ENCODE data around the gene TRMT11. TPM values are rescaled to one million over a fixed set of nuclear protein-coding genes. Genes with fewer than 3 reads are reported as not detected.

Gene TRMT11
- total and polyA plus RNA-seq, 3 experiments from 2014 or later: 14.8 to 37.9 (median 35.8) TPM

- no peak overlapping the region for H3K4me3 Mint-ChIP-seq
- H3K27ac Mint-ChIP-seq: peak overlapping the region in 1 of 8 donors; percentile 26
- ChIA-PET POLR2A (interaction anchor here (1.4 to 1.7 kb wide), 2 partner anchors 12 to 184 kb away, joined by 3 to 8 read pairs; partner anchors contain the start of genes NCOA7 and TRMT11), CTCF (interaction anchor here (0.8 to 3.8 kb wide), 11 partner anchors 10 to 1292 kb away, joined by 3 to 26 read pairs (median 5); partner anchors contain the start of genes HINT3, NCOA7, RNF146 and TRMT11)
- H3K9me3 ChIP-seq (ENCODE audit: low read length): no peaks in the 10 kb centered on the region
- H3K36me3 ChIP-seq (ENCODE audit: insufficient read depth, low read length): peaks cover 10% of the 10 kb centered on the region
- no peaks in the 10 kb centered on the region for H3K27me3 ChIP-seq (ENCODE audit: insufficient read depth, low read length, poor library complexity, severe bottlenecking)
- no peaks in the 10 kb centered on the region for H3K9me3 Mint-ChIP-seq
- H3K36me3 Mint-ChIP-seq: peaks cover 3 to 50% (median 9%) of the 10 kb centered on the region in 3 donors
- H3K4me1 ChIP-seq (ENCODE audit: insufficient read depth, low read length): no peaks in the 10 kb centered on the region
- DNase-seq: peak in 2 of 5 donors; percentile 28 to 40
- peaks cover 9 to 15% (median 12%) of the 10 kb centered on the region in 3 donors for H3K4me1 Mint-ChIP-seq
- no peak overlapping the region for H3K27ac ChIP-seq (ENCODE audit: low read depth, low read length)
- H3K27me3 Mint-ChIP-seq: no peaks in the 10 kb centered on the region
- H3K4me3 ChIP-seq (ENCODE audit: low read length): no peak overlapping the region
Measured at GRCh38 chr6:125974214-125974866, 12.0 kb upstream of the TRMT11 start.

- ChIA-PET CTCF (interaction anchor here (2.1 kb wide), 1 partner anchor 17 kb away, joined by 8 read pairs; no protein-coding TSS in a partner anchor), POLR2A (no interaction called here)
- Mint-ChIP-seq H3K27me3 (no peaks in the 10 kb centered on the region), H3K27ac (no peak overlapping the region), H3K4me3 (no peak overlapping the region), H3K4me1 (peaks cover 3 to 5% (median 4%) of the 10 kb centered on the region in 3 donors), H3K9me3 (no peaks in the 10 kb centered on the region), H3K36me3 (peaks cover 0 to 29% (median 4%) of the 10 kb centered on the region in 3 donors)
- no peak for DNase-seq
- Histone ChIP-seq H3K9me3 (ENCODE audit: low read length) (no peaks in the 10 kb centered on the region), H3K36me3 (ENCODE audit: insufficient read depth, low read length) (peaks cover 4% of the 10 kb centered on the region), H3K27me3 (ENCODE audit: insufficient read depth, low read length, poor library complexity, severe bottlenecking) (no peaks in the 10 kb centered on the region), H3K27ac (ENCODE audit: low read depth, low read length) (no peak overlapping the region), H3K4me1 (ENCODE audit: insufficient read depth, low read length) (no peaks in the 10 kb centered on the region), H3K4me3 (ENCODE audit: low read length) (no peak overlapping the region)
Measured at GRCh38 chr6:125979101-125979500, 7.2 kb upstream of the TRMT11 start.

GRCh38 chr6:125981571-125982185 lies 4.7 kb upstream of the TRMT11 start:
- H3K9me3 ChIP-seq (ENCODE audit: low read length): no peaks in the 10 kb centered on the region

DNA sequence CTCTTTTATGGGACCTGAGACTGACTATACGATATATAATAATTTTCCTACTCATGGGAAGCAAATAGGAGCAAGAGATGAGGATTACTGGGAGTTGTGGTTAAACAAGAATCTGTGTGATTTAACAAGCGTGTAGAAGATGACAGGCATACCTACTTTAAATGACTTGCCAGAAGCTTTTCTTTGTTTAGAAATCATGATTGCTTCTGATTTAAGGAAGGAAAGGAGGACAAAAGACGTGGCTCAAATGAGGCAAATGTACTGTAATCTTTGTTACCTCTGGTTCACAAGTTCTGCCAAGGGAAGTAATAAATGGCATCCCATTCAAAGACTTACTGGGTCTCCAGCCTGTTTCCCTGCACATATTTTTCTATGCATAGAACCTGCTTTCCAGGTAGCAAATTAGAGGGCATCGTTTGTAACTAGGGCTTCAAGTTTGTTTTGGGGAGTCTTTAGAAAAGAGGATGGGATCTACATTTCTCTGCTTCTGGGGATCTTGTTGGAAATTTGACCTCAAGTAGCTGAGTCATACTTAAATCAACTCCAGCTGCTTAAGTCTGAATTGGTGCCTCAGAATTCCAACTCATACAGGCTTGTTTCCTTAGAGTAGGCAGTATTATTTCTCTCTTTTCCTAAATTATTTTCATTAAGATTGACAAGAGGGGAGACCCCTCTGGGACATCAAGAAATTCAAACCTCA lies 2.9 kb upstream of the TRMT11 start:
- Mint-ChIP-seq H3K4me1 (peaks cover 0 to 5% (median 1%) of the 10 kb centered on the region in 3 donors), H3K27me3 (no peaks in the 10 kb centered on the region), H3K9me3 (no peaks in the 10 kb centered on the region), H3K36me3 (peaks cover 0 to 11% (median 2%) of the 10 kb centered on the region in 3 donors), H3K27ac (no peak overlapping the region), H3K4me3 (no peak overlapping the region)
- Histone ChIP-seq H3K9me3 (ENCODE audit: low read length) (no peaks in the 10 kb centered on the region), H3K4me1 (ENCODE audit: insufficient read depth, low read length) (peaks cover 28% of the 10 kb centered on the region), H3K36me3 (ENCODE audit: insufficient read depth, low read length) (no peaks in the 10 kb centered on the region), H3K27me3 (ENCODE audit: insufficient read depth, low read length, poor library complexity, severe bottlenecking) (no peaks in the 10 kb centered on the region), H3K27ac (ENCODE audit: low read depth, low read length) (no peak overlapping the region), H3K4me3 (ENCODE audit: low read length) (no peak overlapping the region)
- POLR2A ChIA-PET: no interaction called here
- no peak for DNase-seq
- CTCF ChIA-PET: interaction anchor here (1.9 kb wide), 1 partner anchor 27 kb away, joined by 7 read pairs; no protein-coding TSS in a partner anchor

More at GRCh38 chr6:125981571-125982185, 4.7 kb upstream of the TRMT11 start:
- Histone ChIP-seq H3K27me3 (ENCODE audit: insufficient read depth, low read length, poor library complexity, severe bottlenecking) (no peaks in the 10 kb centered on the region), H3K4me3 (ENCODE audit: low read length) (no peak overlapping the region), H3K27ac (ENCODE audit: low read depth, low read length) (no peak overlapping the region), H3K36me3 (ENCODE audit: insufficient read depth, low read length) (no peaks in the 10 kb centered on the region), H3K4me1 (ENCODE audit: insufficient read depth, low read length) (peaks cover 11% of the 10 kb centered on the region)
- no peak for DNase-seq
- Mint-ChIP-seq H3K36me3 (peaks cover 0 to 16% (median 4%) of the 10 kb centered on the region in 3 donors), H3K9me3 (no peaks in the 10 kb centered on the region), H3K27me3 (no peaks in the 10 kb centered on the region), H3K27ac (no peak overlapping the region), H3K4me3 (no peak overlapping the region), H3K4me1 (peaks cover 0 to 5% (median 1%) of the 10 kb centered on the region in 3 donors)
- POLR2A ChIA-PET: no interaction called here
- CTCF ChIA-PET: no interaction called here

DNA sequence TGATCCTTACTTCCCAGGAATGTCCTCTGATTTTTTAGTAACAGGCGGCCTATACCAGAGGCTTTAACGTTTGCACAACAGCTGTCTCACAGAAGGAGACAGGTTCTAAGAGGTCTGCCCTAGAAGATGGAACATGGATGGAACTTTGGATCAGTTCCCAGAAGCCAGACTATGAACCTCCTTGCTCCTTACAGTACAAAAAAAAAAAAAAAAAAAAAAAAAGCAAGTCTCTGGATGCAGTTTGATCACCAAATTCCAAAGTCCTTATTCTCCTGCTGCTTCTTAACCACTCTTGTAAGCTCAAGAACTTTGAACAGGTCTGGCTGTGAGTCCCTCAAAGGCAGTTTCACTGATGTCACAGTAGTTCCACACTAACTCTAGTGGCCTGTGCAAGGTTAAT lies 2.0 kb upstream of the TRMT11 start:
- H3K4me1 Mint-ChIP-seq: peaks cover 0 to 5% (median 3%) of the 10 kb centered on the region in 3 donors

GRCh38 chr6:125985522-125985921 lies 818 bp upstream of the TRMT11 start:
- Histone ChIP-seq H3K27ac (ENCODE audit: low read depth, low read length) (peak overlapping the region; percentile 87), H3K27me3 (ENCODE audit: insufficient read depth, low read length, poor library complexity, severe bottlenecking) (no peaks in the 10 kb centered on the region), H3K4me3 (ENCODE audit: low read length) (peak overlapping the region; percentile 92), H3K9me3 (ENCODE audit: low read length) (no peaks in the 10 kb centered on the region), H3K36me3 (ENCODE audit: insufficient read depth, low read length) (no peaks in the 10 kb centered on the region), H3K4me1 (ENCODE audit: insufficient read depth, low read length) (peaks cover 34% of the 10 kb centered on the region)
- CTCF ChIA-PET: interaction anchor here (1.1 to 3.3 kb wide), 6 partner anchors 10 to 204 kb away, joined by 4 to 28 read pairs (median 19); partner anchors contain the start of genes HINT3 and NCOA7
- Mint-ChIP-seq H3K36me3 (peaks cover 0 to 1% (median 0%) of the 10 kb centered on the region in 3 donors), H3K27me3 (no peaks in the 10 kb centered on the region), H3K27ac (peak overlapping the region in 1 of 8 donors; percentile 5), H3K9me3 (no peaks in the 10 kb centered on the region), H3K4me3 (peak overlapping the region in 6 of 7 donors; percentile 5 to 54 (median 33)), H3K4me1 (peaks cover 4 to 12% (median 8%) of the 10 kb centered on the region in 3 donors)
- no peak for DNase-seq
- POLR2A ChIA-PET: interaction anchor here (0.7 to 2.6 kb wide), 5 partner anchors 11 to 205 kb away, joined by 3 to 37 read pairs (median 9); partner anchors contain the start of genes HINT3 and NCOA7

More for the DNA sequence above, 2.0 kb upstream of the TRMT11 start:
- no peak for DNase-seq
- Histone ChIP-seq H3K4me3 (ENCODE audit: low read length) (no peak overlapping the region), H3K27me3 (ENCODE audit: insufficient read depth, low read length, poor library complexity, severe bottlenecking) (no peaks in the 10 kb centered on the region), H3K36me3 (ENCODE audit: insufficient read depth, low read length) (no peaks in the 10 kb centered on the region), H3K9me3 (ENCODE audit: low read length) (no peaks in the 10 kb centered on the region), H3K4me1 (ENCODE audit: insufficient read depth, low read length) (peaks cover 31% of the 10 kb centered on the region), H3K27ac (ENCODE audit: low read depth, low read length) (no peak overlapping the region)
- H3K9me3 Mint-ChIP-seq: no peaks in the 10 kb centered on the region
- peak overlapping the region in 1 of 7 donors; percentile 51 for H3K4me3 Mint-ChIP-seq
- ChIA-PET POLR2A (no interaction called here), CTCF (interaction anchor here (0.6 to 3.3 kb wide), 4 partner anchors 11 to 451 kb away, joined by 3 to 28 read pairs (median 9); no protein-coding TSS in a partner anchor)
- no peaks in the 10 kb centered on the region for H3K27me3 Mint-ChIP-seq
- H3K36me3 Mint-ChIP-seq: peaks cover 0 to 2% (median 0%) of the 10 kb centered on the region in 3 donors
- H3K27ac Mint-ChIP-seq: no peak overlapping the region

GRCh38 chr6:125985979-125986300 lies 400 bp upstream of the TRMT11 start:
- Mint-ChIP-seq H3K9me3 (no peaks in the 10 kb centered on the region), H3K27ac (no peak overlapping the region), H3K27me3 (no peaks in the 10 kb centered on the region), H3K4me1 (peaks cover 7 to 14% (median 11%) of the 10 kb centered on the region in 3 donors), H3K36me3 (peaks cover 0 to 1% (median 0%) of the 10 kb centered on the region in 3 donors), H3K4me3 (no peak overlapping the region)
- H3K27me3 ChIP-seq (ENCODE audit: insufficient read depth, low read length, poor library complexity, severe bottlenecking): no peaks in the 10 kb centered on the region
- ChIA-PET POLR2A (interaction anchor here (0.7 to 2.6 kb wide), 8 partner anchors 11 to 684 kb away, joined by 3 to 37 read pairs (median 8); partner anchors contain the start of genes HDDC2, HINT3 and NCOA7), CTCF (interaction anchor here (1.1 to 3.3 kb wide), 8 partner anchors 9 to 1529 kb away, joined by 3 to 28 read pairs (median 13); partner anchors contain the start of genes HINT3 and NCOA7)
- peak overlapping the region; percentile 87 for H3K27ac ChIP-seq (ENCODE audit: low read depth, low read length)
- peaks cover 34% of the 10 kb centered on the region for H3K4me1 ChIP-seq (ENCODE audit: insufficient read depth, low read length)
- peak overlapping the region; percentile 92 for H3K4me3 ChIP-seq (ENCODE audit: low read length)
- H3K36me3 ChIP-seq (ENCODE audit: insufficient read depth, low read length): no peaks in the 10 kb centered on the region
- DNase-seq: no peak
- no peaks in the 10 kb centered on the region for H3K9me3 ChIP-seq (ENCODE audit: low read length)
